Stimulated activated CD8-positive, alpha-beta memory T cell treated with anti-CD3 and anti-CD28 coated beads, Interleukin-7, amount 100 ng/mL, for 48 hours (primary cell): ENCODE results near the gene SNN.

Experiments used
- DNase-seq, 2 donors: peaks; one replicate each; pipeline ENCODE4 v3.0.0-alpha.2; 2020; ENCODE audit warnings: low read depth in 1 of 2; ENCODE audit errors: extremely low read depth in 1 of 2

The SNN gene

DNA sequence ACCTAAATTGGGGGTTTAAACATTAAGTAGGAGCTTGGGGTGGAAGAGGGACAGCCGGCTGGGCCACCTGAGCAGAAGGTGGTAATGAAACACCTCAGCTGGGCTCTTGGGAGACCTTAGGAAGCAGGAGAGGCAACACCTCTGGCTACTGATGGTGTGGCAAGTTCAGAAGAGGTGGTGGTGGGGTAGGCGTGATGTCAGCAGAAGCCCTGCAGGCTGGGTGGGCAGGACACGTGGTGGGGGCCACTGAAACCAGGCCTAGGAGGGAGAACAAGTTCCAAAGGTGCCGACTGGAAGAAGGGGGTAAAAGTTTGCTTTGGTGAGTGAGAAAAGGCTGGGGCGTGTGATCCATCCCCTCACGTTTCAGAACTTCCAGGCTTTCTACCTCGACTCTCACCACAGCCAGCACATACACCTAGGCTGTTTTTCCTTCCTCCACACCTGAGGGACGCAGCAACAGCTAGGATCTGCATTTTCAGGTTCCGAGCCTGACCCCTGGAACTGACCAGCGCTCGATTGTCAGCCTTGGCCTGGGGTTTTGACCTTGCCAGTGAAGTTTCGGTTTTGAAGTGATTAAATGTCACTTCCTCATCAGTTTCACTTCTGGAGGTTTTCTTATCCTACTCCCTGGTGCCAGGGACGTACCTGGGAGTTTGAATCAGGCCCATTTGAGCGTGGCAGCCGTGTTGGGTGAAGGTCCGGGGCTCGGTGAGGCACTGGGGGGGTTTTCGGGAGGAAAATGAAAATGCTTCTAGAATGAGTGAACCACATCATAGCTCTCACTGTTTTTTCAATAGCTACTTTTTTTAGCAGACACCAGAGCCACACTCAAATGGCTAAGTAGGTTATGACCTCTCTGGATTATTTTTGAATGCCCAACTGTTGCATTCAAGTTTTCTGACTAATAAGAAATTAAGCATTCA, 10.0 kb downstream of the SNN start:
- DNase-seq: no peak

DNA sequence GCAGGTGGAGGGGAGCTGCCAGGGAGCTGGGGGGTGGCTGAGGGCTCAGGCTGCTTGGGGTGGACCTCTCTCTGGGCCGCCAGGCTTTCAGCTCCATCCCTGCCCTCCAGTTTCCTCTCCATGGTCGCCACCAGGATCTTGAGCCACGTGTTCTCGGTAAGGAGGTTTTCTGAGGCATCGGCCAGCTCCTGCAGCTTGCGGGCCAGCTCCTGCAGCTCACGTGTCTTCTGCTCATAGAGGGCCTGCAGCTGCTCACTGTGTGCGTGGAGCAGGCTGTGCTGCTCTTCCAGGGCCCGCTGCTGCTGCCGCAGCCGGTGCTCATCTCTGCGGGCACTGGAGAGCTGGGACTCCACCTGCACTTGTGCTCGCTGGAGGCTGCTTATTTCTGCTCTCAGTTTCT, 11.0 kb downstream of the SNN start:
- no peak for DNase-seq

DNA sequence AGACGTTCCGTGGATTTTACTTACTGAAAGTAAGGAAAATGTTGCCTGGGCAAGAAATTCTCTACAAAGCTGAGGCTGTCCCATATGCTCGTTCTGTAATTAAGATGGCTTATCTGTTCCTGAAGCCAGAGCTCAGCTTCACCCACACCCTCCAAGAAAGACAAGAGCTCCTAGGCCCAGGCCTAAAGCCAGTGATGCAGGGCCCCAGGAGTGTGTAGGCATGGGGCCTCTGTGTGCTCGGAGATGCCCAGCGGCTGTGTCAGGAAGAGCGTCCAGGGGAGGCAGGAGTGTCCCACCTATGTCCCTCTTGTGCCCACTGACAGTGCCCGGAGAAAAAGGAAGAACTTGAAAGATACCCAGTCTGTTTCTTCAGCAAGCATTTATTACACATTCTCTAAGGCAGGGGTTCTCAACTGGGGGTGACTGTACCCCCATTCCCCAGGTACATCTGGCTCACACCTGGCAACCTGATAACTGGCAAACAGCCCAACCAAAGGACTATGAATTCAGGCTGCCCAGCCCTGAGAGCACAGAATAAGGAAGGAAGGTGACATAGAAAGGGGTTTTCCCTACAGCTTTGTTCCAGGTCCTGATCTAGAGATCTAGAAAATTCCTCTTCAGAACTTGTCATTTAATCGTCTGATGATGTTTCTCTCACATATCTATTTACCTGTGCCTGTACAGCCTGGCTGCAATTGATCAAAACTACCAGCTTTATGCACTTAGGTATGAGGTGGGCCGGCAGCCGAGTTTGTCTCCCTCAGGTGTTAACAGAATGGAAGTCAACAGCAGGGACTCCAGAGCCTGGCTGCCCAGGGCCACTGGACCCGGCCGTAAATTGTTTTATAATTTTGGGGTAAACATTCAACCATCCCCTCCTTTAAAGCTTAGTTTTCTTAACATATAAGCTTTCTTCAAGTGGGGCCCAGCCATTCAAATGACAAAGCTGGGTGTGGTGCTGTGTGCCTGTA, 12.0 kb downstream of the SNN start:
- no peak for DNase-seq

DNA sequence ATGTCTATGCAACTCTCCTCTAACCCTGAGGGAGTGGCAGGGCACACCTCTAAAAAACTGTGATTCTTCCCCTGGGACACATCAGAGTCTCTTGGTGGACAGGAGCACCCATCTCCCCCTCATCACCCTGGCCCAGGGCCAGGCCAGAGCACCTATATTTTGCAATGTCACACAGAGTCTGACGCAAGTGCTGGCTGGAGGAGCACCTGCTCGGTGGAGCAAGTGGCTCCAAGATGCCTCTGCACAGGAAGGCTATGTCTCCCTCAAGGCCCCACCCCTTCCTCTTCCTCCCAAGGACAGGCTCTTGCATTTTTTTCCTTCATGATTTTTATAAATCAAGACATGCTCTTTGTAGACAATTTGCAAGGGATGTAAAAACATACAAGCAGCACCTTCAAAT, 13.3 kb downstream of the SNN start:
- DNase-seq: no peak

DNA sequence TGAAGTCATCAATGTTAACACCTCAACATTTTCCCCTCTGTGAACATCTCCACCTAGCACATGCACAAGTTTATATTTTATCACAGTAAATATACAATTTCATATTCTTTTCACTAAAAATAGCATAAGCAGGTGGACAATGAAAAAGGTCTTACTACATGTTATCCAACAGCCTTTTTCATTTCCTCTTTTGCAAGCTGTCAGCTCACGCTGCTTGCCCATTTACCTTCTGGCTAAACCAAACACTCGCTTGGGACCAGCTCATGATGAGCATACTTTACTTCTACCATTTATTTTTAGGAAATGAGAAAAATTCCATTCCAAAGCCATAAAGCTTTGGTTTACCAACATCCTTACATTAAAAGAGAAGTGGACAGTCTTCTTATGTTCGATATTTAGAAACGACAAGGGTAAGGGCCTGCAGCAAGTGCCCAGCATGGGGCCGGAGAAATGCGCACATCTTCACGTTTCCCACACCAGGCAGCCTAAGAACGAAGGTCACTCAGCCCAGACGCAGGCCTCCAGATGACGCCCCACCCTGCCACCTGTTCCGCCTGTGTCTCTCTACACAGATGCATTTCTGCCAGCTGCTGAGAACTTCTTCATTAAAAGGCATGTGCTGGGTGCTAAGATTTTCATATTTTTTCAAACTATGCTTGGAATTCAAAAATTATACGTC, 13.9 kb downstream of the SNN start:
- DNase-seq: no peak

DNA sequence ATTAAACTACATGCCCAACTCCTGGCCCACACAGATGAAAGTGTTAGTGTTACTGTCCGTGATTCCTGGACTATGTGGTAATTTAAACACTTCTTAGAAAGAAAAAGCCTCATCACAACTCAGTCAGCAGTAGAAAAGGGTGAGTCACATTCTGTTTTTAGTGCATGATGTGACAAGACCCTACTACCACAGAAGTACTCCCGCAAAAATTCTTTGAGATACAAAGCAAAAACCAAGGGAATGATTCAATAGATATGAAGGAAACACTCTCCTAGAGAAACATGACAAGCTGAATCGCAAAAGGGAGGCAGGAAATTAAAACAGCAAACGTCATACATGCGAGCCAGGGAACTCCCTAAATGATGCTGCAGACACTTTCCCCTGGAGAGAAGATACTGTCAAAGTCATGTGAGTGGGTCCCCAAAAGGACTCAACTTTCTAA, 14.4 kb downstream of the SNN start:
- DNase-seq: no peak

DNA sequence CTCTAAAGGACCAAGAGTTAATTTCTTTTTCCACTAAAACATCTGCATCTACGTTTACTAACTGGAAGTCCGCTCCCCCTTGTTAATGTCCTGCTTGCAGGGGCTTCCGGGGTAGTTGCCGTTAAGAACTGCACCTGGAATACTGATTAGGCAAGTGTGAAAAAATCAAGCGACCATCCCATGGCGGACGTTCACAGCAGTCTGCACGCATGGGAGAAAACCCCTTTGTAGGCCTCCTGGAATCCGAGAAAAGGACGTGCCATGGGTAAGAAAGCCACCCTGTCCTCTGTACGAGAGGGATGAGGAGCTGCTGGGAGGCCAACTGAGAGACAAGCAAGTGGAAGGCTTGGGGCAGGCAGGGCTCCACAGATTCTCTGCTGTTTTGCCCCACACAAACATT, 14.9 kb downstream of the SNN start:
- no peak for DNase-seq

DNA sequence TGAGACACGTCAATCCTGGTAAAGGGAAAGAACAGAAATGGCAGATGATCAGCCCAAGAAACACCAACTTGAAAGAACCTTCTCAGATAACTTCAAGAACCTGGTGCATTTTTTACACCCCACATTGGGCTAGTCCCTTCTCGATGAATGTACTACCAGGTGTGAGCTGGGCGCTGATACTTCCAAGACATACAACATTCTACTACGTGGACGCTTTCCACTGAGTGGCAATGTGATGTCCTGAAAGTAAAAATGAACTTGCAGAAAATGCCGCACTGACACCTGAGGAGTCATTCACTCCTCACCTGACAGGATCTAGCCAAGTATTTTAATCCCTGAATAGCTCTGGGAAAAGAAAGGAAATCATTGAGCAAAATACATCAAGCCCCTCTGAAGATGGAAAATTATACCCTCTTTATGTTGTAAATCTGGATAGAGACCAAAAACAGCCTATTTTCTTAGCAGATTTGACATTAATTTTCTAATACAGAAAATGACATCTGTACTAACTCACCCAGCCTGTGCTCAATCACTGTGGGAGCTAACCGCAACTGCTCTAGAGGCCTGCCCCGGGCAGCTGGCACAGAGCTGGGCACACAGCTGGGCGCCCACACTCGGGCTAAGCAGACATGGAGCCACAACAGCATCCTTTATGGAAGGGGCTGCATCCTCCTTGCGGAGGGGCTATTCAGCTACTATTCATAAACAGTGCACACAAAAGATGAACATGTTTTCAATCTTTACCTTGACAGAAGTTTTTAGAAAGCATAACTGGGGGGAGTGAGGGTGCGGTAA, 16.2 kb downstream of the SNN start:
- DNase-seq: no peak

DNA sequence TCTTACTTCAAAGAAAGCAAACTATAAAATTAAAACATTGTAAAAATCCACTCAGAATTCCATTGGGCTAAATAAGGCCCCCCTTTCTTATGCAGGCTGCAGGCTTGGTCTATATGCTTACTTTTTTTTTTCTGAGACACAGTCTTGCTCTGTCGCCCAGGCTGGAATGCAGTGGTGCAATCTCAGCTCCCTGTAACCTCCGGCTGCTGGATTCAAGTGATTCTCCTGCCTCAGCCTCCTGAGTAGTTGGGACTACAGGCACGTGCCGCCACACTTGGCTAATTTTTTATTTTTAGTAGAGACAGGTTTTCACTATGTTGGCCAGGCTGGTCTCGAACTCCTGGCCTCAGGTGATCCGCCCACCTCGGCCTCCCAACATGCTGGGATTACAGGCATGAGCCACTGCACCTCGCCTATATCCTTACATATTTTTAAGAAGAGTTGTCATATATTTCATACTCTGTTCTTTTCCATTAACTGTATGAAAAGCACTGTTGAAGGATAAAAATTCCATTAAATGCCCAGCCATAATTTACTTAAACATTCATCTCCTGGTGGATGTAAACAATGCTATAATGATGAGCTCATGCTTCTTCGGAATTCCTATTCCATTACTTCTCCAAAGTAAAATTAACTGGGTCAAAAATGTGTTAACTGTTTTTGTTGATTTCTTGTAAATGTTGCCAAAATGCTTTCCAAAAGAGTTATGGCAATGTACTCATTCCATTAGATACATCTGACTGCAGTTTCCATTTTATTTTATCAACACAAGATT, 17.8 kb downstream of the SNN start:
- DNase-seq: no peak

DNA sequence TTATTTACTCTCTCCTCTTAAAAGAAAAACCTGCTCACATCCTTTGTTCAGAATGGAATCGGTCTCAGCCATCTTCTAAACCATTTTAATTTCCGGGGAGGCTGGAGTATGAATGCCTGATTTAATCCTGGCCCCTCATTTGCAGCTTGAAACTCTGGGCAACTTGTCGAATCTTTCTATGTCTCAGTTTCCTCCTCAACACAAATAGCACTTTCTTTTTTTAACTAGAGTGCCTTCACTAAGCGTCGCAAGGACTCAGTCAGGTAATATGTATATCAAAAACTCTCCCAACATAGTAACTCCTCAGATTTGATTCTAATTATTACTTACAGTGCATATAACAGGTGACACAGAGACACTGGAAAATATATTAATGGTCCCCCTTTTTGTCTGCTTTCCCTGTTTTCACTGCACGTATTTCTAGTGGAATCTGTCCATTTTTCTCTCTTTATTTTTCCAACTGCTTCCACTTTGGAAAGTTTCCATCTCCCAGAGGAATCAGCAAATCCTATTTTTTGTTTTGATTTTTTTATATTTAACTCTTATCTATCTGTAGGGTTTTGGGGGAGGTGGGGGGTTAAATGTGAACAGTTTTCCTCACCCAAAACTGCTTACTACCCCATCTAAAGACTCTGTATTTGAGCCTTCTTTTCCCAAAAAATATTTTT, 18.6 kb downstream of the SNN start:
- no peak for DNase-seq

DNA sequence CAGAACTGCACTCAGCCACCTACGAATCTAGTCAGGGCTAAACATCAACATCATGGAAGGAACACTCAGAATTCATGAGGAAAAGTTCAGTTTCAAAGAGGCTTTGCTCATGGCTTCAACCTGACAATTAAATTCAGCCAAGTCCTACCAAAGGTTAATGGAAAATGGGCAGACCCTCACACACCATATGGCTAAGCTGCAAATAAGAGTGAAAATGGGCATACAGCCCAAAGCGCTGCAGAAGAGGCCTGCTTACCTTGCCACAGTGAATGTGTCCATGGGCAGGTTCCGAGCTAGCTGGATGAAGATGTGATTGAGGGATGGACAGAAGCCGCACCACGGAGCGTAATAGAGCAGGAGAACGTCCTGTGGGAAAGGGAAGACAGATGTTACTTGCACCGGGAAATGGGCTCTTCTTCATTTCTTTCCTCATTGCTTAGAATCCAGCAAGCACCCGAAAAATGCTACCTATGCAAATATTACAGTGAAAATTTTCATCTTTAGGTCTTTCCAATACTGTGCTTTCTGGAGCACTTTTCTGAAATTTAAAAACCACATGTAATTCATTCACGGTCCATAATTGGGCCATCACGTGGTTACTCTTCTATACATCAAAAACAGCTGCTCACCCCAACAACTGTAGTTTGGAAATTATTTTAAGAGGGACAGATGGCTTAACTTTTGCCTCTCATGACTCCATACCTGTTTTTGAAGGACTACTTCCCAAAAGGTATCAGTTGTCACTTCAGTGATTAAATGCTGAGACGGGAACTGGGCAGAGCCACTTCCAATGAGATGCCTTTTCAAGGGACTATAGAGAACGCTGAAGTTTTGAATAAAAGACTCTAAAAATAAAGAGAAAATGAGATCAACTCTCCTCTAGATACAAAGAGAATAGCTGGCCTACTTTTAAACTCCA, 19.6 kb downstream of the SNN start:
- DNase-seq: no peak

DNA sequence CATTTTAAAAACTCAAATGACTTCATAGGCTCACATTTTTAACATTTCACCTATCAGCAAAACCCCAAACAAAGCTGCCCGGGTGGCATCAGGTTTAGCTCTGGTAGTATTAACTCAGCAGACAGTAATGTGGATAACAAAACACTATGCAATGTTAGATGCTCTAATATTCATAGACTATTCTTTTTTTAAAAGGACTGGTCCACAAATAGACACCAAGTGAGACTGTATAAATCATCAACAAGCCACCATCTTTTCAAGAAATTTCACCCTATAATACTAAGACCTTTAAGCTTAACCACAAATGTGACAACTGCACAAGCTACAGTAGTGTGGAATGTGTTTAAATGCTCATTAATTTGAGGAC, 20.2 kb downstream of the SNN start:
- DNase-seq: no peak

DNA sequence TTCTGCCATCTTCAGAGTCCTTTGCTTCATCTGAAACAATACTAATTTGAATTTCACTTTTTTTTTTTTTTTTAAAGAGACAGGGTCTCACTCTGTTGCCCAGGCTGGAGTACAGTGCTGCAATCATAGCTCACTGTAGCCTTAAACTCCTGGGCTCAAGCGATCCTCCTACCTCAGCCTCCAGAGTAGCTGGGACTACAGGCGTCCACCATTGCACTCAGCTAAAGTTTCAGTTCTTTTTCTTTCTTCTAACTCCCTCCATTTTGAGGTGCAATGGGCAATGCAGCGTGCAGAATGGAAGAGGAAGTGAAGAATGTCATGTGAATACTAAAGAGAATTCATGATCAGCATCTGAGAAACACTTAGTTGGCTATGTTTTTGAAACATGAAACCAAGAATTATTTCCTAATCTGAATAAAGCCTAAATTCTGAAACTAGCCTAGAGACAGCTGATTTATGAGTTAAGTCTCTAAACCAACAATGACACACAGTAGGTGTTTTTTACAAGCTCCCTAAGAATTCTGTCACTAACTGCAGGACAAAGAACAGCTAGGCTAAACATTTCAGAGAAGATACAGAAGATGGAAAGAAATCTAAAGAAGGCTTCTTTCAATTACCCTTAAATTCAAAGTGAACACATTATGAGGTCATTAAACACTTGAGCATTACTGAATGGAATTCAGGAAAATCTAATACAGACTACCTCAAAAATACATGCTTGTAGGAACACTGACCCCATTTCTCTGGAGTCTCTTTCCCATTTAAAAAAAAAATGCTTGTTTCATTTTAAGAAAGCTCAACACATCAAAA, 21.0 kb downstream of the SNN start:
- DNase-seq: no peak

DNA sequence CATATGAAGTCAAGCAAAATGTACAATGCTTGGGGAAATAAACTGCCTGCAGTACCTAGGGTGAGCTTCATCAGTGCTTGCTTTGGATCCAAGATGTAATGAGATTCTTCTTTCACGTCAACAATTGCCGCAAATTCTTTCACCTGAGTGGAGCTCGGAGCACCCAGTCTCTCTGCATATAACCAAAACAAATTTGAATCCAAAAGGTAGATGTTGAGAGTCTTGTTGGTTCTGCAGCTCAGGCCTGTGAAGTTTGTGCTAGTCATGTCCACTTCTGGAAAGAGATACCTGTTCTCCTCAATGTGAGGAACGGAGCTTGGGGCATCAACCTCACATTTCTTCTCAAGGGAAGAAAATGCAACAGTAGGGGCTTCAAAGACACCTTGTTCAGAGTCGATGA, 23.0 kb downstream of the SNN start:
- DNase-seq: no peak

DNA sequence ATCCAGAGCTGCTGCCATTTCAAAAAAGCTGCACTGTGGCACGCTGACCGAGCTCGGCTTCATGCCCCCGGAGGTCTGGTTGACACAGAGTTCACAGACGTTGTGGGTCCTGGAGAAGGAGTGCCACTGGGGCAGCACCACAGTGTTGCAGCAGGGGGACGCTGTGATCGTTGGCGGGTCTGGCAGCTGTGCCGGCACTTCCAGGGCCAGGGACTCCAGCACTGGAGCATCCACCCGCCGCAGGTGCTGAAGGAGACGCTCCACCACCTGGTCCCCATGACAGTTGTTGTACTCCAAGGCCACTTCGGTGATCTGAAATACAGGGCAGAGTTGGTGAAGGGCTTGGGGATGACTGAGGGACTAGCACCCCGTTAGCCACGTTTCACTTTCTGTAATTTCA, 23.5 kb downstream of the SNN start:
- no peak for DNase-seq

DNA sequence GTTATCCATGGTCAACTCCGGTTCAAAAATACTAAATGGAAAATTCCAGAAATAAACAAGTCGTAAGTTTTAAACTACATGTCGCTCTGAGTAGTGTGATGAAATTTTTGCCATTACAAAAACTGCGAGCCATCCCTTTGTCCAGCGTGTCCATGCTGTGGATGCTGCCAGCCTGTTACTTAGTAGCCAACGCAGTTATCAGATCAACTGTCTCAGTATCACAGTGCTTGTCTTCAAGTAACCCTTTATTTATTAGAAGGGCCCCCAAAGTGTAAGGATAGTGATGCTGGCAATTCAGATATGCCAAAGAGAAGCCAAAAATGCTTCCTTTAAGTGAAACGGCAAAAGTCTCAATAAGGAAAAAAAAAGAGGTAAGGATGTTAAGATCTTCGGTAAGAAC, 23.9 kb downstream of the SNN start:
- DNase-seq: no peak

DNA sequence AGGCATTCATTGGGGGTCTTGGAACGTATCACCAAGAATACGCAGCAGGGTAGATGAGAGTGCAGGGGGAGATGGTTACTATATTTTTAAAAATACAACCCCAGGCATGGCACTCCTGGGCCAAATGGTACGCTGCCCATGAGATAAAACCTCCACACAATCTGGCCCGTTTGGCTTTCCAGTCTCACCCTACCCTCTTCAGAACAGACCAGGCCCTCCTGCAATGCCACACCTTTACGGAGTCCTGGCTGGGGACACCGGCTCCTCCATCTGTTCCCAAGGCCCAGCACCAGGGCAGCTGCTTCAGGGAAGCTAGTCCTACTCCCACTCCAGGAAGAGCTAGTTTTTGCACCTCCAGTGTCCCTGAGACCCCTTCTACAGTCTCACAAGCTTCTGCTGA, 24.4 kb downstream of the SNN start:
- DNase-seq: no peak
